Left lung (tissue), 10 donors: ENCODE measurements around the gene EFCAB8. TPM values are rescaled to one million over a fixed set of nuclear protein-coding genes. Genes with fewer than 3 reads are reported as not detected.

Experiments used
- ATAC-seq: fragments of 200-7000 bp; cut with Tn5 transposase; one replicate; pipeline ENCODE4 v1.9.1; 2020; ENCODE audit warnings: moderate library complexity
- DNase-seq, 4 donors: peaks; one replicate each; pipeline ENCODE4 v3.0.0-alpha.2; 2013 to 2020
- H3K27ac ChIP-seq, 2 donors: fragments of 200-600 bp; sonication (generic) in 1 of 2; one replicate each; pipeline versions ENCODE4 v1.5.0 to v1.8.0; 2020 to 2021
- H3K27me3 ChIP-seq, 2 donors: fragments of 200-600 bp; sonication (generic) in 1 of 2; one replicate each; pipeline versions ENCODE4 v1.5.0 to v1.8.0; 2020 to 2021
- H3K36me3 ChIP-seq, 2 donors: fragments of 200-600 bp; sonication (generic) in 1 of 2; one replicate each; pipeline versions ENCODE4 v1.5.0 to v1.8.0; 2020 to 2021
- H3K4me1 ChIP-seq, 2 donors: fragments of 200-600 bp; one replicate each; pipeline ENCODE4 v1.8.0; 2021
- H3K4me3 ChIP-seq, 2 donors: fragments of 200-600 bp; sonication (generic) in 1 of 2; one replicate each; pipeline versions ENCODE4 v1.5.0 to v1.8.0; 2020 to 2021; ENCODE audit warnings: mild to moderate bottlenecking in 1 of 2
- H3K9me3 ChIP-seq, 2 donors: fragments of 200-600 bp; sonication (generic) in 1 of 2; one replicate each; pipeline versions ENCODE4 v1.5.0 to v1.8.0; 2020 to 2021
- intact Hi-C, 2 donors: fragments of 100-400 bp; cut with DNase I; formaldehyde crosslinking; loops; one replicate each; pipeline versions ENCODE4 v1.11.2 to v1.14.2; 2022
- polyA plus RNA-seq, 6 donors: library from polyadenylated mRNA; unstranded; fragments of 120-200 nt; gene quantifications; one replicate each; pipeline ENCODE4 v1.2.1, GENCODE V29; 2013; ENCODE audit not compliant: insufficient read length in 6 of 6
- total RNA-seq, 2 donors: library from RNA; stranded (reverse); fragmentation: NEBNext Ultra II Directional; extraction: Animal tissue kit (Norgen Biotek cat#: 25700); gene quantifications; one replicate each; pipeline ENCODE4 v1.2.1, GENCODE V29; 2021
- TF ChIP-seq, protein P1 (sequence below), 2 donors: fragments of 200-600 bp; sonication (generic) in 1 of 2; IDR thresholded peaks; one replicate each; pipeline versions ENCODE4 v1.5.0 to v1.8.0; 2021; ENCODE audit warnings: antibody characterized with exemption in 2 of 2
- donor health status: DM: no; HTN: yes; CAD: no.
- donor health status: DM: no; HTN: no; CAD: no.

Gene EFCAB8
- total and polyA plus RNA-seq, 8 donors: 0.07 to 1.0 (median 0.15) TPM; not detected in 1

DNA sequence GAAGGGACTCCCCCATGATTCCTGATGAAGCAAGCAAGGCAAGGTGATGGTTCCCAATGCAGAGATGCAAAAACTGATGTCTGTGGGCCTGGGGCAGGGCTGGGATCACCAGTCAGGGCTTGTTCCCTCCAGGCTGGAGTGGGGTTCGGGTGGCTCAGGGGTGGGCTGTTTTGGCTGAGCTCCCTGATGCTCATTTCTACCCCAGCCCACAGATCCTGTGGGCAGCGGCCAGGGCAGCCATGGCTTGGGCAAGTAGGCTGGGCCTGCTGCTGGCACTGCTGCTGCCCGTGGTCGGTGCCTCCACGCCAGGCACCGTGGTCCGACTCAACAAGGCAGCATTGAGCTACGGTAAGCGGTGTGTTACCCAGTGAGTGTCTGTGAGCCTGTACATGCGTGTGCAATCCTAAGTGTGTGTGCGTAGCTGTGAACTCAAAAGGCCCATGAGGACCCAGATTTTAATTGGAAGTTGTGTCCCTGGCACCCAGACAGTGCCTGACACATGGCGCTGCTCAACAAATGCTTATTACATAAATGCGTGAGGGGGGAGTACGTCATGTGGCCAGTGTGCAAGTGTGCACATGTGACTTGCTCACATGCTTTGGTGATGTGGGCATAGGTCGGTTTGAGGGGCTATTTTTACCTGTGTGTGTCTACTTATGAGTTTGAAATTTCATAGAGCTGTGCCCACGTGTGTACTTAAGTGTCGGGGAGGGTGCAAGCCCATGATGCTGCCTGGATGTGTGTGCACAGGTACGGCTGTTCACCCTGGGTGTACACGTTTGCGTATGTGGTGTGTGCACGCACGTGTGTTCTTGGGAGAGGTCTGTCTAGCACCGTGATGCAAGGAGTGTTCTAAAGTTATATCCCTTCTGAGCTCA, 149.9 kb downstream of the EFCAB8 start:
- Histone ChIP-seq H3K27me3 (peaks cover 0 to 27% of the 10 kb centered on the region in 2 donors), H3K27ac (no peak overlapping the region)

GRCh38 chr20:33009214-33010132, 150.8 kb downstream of the EFCAB8 start:
- ATAC-seq (no peak), DNase-seq (no peak)
- Histone ChIP-seq H3K36me3 (no peaks in the 10 kb centered on the region), H3K27ac (no peak overlapping the region), H3K4me1 (no peaks in the 10 kb centered on the region), H3K27me3 (peaks cover 0 to 35% of the 10 kb centered on the region in 2 donors), H3K9me3 (peaks cover 0 to 5% of the 10 kb centered on the region in 2 donors), H3K4me3 (no peak overlapping the region)
- TF ChIP-seq, protein P1, sequence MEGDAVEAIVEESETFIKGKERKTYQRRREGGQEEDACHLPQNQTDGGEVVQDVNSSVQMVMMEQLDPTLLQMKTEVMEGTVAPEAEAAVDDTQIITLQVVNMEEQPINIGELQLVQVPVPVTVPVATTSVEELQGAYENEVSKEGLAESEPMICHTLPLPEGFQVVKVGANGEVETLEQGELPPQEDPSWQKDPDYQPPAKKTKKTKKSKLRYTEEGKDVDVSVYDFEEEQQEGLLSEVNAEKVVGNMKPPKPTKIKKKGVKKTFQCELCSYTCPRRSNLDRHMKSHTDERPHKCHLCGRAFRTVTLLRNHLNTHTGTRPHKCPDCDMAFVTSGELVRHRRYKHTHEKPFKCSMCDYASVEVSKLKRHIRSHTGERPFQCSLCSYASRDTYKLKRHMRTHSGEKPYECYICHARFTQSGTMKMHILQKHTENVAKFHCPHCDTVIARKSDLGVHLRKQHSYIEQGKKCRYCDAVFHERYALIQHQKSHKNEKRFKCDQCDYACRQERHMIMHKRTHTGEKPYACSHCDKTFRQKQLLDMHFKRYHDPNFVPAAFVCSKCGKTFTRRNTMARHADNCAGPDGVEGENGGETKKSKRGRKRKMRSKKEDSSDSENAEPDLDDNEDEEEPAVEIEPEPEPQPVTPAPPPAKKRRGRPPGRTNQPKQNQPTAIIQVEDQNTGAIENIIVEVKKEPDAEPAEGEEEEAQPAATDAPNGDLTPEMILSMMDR (IDR thresholded peaks at IDR 0.05): no peak
- intact Hi-C loops: no loop called here

More for the DNA sequence above, 149.9 kb downstream of the EFCAB8 start:
- H3K36me3 ChIP-seq: no peaks in the 10 kb centered on the region
- no peaks in the 10 kb centered on the region for H3K4me1 ChIP-seq
- ATAC-seq (no peak), DNase-seq (no peak)
- intact Hi-C loops: no loop called here
- H3K4me3 ChIP-seq: no peak overlapping the region
- H3K9me3 ChIP-seq: peaks cover 0 to 5% of the 10 kb centered on the region in 2 donors
- TF ChIP-seq, protein P1 (IDR thresholded peaks at IDR 0.05): no peak

- DNase-seq (no peak), ATAC-seq (no peak)
- TF ChIP-seq, protein P1 (IDR thresholded peaks at IDR 0.05): no peak
- no peaks in the 10 kb centered on the region for H3K36me3 ChIP-seq
- H3K27me3 ChIP-seq: peaks cover 0 to 41% of the 10 kb centered on the region in 2 donors
- intact Hi-C loops: no loop called here
- no peak overlapping the region for H3K4me3 ChIP-seq
- peaks cover 0 to 2% of the 10 kb centered on the region in 2 donors for H3K9me3 ChIP-seq
- H3K27ac ChIP-seq: no peak overlapping the region
- H3K4me1 ChIP-seq: no peaks in the 10 kb centered on the region
Observed at GRCh38 chr20:33010133-33010504, 151.4 kb downstream of the EFCAB8 start.

DNA sequence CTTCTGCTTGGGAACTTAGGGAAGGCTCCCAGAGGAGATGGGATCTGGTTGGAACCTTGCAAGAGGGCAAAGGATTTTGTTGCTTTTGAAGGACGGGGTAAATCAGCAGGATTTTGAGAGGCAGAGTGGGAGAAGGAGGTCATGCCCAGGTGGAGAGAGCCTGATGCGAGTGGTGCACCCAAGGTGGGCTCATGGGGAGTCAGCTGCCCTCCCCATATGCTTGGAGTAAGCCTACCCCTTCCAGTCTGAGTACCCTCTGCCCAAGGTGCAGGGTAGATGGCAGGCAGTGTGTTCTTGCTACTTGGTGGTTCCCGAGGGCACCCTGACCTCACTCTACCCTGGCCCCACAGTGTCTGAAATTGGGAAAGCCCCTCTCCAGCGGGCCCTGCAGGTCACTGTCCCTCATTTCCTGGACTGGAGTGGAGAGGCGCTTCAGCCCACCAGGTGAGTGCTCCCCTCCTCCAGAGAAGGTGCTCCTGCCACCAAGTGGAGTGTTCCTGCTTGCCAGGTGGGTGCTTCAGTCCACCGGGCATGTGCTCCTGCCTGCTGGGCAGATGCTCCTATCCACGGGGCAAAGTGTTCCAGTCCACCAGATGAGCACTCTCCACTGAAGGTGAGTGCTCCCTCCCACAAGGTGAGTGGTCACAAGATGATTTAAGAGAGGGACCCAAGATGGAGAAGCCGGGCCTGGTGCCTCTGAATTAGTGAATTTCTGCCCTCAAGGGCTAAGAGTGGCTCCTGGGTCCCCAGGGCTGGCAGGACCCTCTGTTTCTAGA, 152.1 kb downstream of the EFCAB8 start:
- H3K36me3 ChIP-seq: no peaks in the 10 kb centered on the region
- no peaks in the 10 kb centered on the region for H3K9me3 ChIP-seq
- H3K27ac ChIP-seq: no peak overlapping the region
- intact Hi-C loops: no loop called here
- DNase-seq (no peak), ATAC-seq (no peak)
- peaks cover 0 to 47% of the 10 kb centered on the region in 2 donors for H3K27me3 ChIP-seq
- no peak overlapping the region for H3K4me3 ChIP-seq
- no peaks in the 10 kb centered on the region for H3K4me1 ChIP-seq
- TF ChIP-seq, protein P1 (IDR thresholded peaks at IDR 0.05): no peak

Other genes with a start within 250 kb of the EFCAB8 start
- gene C20orf203, start 185.0 kb upstream of the EFCAB8 start, total RNA-seq: not detected
- under 1 TPM; 0.13 to 0.70 (median 0.35) TPM for gene C20orf203, start 185.0 kb upstream of the EFCAB8 start, polyA plus RNA-seq
- 10 to 100 TPM; 38.5 to 39.1 TPM for gene COMMD7, start 115.5 kb upstream of the EFCAB8 start, total RNA-seq
- gene COMMD7, start 115.5 kb upstream of the EFCAB8 start, polyA plus RNA-seq: 10 to 100 TPM; 51.1 to 58.0 (median 55.4) TPM
- gene DNMT3B, start 96.5 kb upstream of the EFCAB8 start, total RNA-seq: 1 to 10 TPM in 1 of 2 donors, under 1 TPM in 1; 0.86 to 1.6 TPM
- gene DNMT3B, start 96.5 kb upstream of the EFCAB8 start, polyA plus RNA-seq: 1 to 10 TPM; 5.8 to 8.3 (median 6.6) TPM
- gene MAPRE1, start 39.0 kb upstream of the EFCAB8 start, total RNA-seq: 100 to 1,000 TPM in 1 of 2 donors, 10 to 100 TPM in 1; 87.4 to 107 TPM
- 10 to 100 TPM; 72.3 to 93.1 (median 79.1) TPM for gene MAPRE1, start 39.0 kb upstream of the EFCAB8 start, polyA plus RNA-seq
- not detected for gene SUN5, start 145.5 kb downstream of the EFCAB8 start, total RNA-seq
- not detected for gene SUN5, start 145.5 kb downstream of the EFCAB8 start, polyA plus RNA-seq
- gene BPIFB2, start 148.8 kb downstream of the EFCAB8 start, total RNA-seq: under 1 TPM in 1 of 2 donors, not detected in 1; 0.65 TPM
- gene BPIFB2, start 148.8 kb downstream of the EFCAB8 start, polyA plus RNA-seq: not detected
- gene BPIFB6, start 172.7 kb downstream of the EFCAB8 start, total RNA-seq: not detected
- not detected for gene BPIFB6, start 172.7 kb downstream of the EFCAB8 start, polyA plus RNA-seq
- gene BPIFB3, start 195.0 kb downstream of the EFCAB8 start, total RNA-seq: not detected
- not detected for gene BPIFB3, start 195.0 kb downstream of the EFCAB8 start, polyA plus RNA-seq
- gene BPIFB4, start 220.7 kb downstream of the EFCAB8 start, total RNA-seq: not detected
- gene BPIFB4, start 220.7 kb downstream of the EFCAB8 start, polyA plus RNA-seq: not detected